ENCODE results near the gene BCL2L1.

- TF ChIP-seq CTCF (IDR thresholded peaks at IDR 0.05) (no peak), EZH2phosphoT487 (IDR thresholded peaks at IDR 0.05) (no peak), EZH2 (IDR thresholded peaks at IDR 0.05) (no peak)
Observed at GRCh38 chr20:31665753-31666152, 56.9 kb downstream of the BCL2L1 start.

Data from neural progenitor cell (in vitro differentiated cells).